GM19467 (cell line): ENCODE data around the gene TRIP11.
A peak's percentile ranks its signal among the peaks of the same experiment; 100 is the strongest.
"Not testable (repeated sequence)": the region's sequence is repeated elsewhere in the genome, so short reads cannot be mapped to it uniquely, and the experiment has no call there.

Experiments used
- ATAC-seq: cut with Tn5 transposase; IDR thresholded peaks from one replicate; pipeline ENCODE4 v1.9.1; 2021; ENCODE audit warnings: mild to moderate bottlenecking, moderate library complexity; ENCODE audit not compliant: unreplicated experiment

TRIP11 gene

GRCh38 chr14:92039719-92040430, at the start of gene TRIP11:
Gene TRIP11, minus strand, starts transcription at chr14:92040059. Its CDS starts 374 bp downstream, at chr14:92039685.
- peak; percentile 95 for ATAC-seq

- ATAC-seq, result no peak
Observed at GRCh38 chr14:92088494-92088893, 48.6 kb upstream of the TRIP11 start.

DNA sequence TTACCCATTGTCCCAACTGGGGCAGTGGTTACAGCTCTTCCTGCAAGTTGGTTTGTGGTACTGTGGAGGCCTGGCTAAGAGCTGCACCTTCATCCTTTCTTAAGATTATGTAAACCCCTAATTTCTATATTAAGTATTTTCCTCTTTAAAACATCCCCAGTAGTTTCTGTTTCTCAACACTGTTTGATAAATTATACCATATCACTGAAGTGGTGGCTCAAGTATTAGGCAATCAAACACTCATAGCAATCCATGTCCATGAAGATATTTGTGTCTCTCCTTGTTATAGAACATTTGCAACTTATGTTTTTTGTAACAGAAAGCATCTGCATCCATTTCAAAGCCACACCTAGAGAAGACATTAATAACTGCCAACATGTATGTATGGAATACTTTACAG, 34.7 kb upstream of the TRIP11 start:
- ATAC-seq, result no peak

DNA sequence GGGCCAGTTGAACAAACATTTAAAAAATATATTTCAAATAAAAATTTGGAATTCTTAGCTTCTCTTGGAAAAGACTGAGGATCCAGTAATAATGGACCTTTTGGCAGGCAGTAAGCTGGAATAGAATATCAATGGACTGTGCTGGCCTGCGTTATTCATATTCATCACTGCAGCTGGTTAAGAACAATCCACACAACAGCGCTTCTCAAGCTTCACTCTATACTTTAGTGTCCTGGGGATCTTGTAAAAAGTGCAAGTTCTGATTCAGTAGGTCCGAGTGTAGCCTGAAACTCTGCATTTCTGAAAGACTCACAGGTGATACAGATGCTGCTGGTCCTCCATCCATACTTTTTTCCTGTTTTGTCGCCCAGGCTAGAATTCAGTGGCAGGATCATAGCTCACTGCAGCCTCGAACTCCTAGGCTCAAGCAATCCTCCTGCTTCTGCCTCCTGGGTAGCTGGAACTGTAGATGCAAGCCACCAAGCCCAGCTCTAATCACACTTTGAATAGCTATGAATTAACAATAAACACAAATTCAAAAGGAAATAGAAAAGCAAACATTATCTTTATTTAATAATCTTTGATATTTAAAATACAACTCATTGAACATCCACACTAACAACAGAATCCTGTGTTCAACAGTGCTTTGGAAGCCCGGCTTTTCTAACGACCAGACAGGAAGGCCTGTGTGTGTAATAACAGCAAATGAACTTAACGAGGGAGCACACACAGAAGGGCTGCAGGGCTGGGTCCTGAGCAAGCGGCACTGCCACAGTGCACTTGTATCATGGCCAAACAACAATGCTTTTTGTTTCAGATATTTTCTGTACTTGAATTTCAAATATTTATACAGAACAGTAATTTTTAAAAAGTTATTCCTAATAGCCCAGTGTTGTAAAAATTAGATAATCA, 18.4 kb upstream of the TRIP11 start:
- ATAC-seq, result no peak

- ATAC-seq, result no peak
Observed at GRCh38 chr14:92049781-92050180, 9.9 kb upstream of the TRIP11 start.

DNA sequence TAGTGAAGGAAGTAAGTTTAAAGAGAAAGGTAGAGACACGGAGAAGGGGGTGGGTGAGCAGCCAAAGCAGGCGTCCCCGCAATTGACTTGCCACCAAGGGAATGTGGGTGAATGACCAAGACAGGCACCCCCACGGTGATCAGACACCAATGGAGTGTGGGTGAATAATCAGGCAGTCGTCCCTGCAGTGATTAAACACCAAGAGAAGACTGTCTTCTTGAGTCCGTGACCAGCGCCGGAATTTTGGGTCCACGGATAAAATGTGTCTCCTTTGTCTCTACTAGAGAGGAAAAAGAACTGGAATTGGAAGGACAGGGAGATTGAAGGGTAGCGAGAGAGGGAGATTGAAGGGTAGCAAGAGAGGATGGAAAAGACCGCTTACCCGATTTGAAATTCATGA, 9.4 kb upstream of the TRIP11 start:
- ATAC-seq, result not testable (repeated sequence)

GRCh38 chr14:92045904-92046303, 6.0 kb upstream of the TRIP11 start:
- ATAC-seq, result not testable (repeated sequence)

DNA sequence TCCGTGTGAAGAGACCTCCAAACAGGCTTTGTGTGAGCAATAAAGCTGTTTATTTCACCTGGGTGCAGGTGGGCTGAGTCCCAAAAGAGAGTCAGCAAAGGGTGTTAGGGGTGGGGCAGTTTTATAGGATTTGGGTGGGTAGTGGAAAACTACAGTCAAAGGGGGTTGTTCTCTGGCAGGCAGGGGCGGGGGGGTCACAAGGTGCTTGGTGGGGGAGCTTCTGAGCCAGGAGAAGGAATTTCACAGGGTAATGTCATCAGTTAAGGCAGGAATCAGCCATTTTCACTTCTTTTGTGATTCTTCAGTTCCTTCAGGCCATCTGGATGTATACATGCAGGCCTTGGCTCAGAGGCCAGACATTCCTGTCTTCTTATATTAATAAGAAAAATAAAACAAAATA, 1.9 kb upstream of the TRIP11 start:
- not testable (repeated sequence) for ATAC-seq

GRCh38 chr14:92041203-92041602, 1.3 kb upstream of the TRIP11 start:
- no peak for ATAC-seq

DNA sequence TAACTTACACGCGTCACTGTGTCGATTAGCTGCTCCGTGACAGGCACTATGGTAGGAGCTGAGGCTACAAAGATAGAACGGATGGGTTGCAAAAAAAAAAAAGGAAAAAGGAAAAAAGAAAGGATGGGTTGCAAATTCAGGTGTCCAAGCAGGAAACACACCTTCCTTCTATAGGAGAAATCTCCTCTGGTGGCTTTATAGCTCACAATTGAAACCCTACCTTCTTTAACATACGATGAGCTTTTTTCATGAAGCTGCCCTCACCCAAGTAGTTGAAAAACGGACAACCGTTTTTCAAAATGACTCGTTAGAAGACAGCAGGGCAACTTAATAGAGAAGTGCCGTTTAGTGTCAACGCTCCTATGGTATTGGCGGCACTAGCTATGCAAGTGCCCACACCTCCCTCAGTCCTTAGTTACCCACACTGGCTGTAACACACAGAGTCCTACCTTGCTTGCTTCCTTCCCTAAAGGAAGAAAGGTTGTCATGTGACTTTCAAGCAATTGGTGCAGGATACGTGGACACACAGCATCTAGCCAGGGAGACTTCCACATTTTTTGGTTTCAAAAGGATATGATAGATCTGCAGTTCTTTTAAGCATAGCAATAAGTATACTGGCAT, 682 bp upstream of the TRIP11 start:
- peak; percentile 20 for ATAC-seq

DNA sequence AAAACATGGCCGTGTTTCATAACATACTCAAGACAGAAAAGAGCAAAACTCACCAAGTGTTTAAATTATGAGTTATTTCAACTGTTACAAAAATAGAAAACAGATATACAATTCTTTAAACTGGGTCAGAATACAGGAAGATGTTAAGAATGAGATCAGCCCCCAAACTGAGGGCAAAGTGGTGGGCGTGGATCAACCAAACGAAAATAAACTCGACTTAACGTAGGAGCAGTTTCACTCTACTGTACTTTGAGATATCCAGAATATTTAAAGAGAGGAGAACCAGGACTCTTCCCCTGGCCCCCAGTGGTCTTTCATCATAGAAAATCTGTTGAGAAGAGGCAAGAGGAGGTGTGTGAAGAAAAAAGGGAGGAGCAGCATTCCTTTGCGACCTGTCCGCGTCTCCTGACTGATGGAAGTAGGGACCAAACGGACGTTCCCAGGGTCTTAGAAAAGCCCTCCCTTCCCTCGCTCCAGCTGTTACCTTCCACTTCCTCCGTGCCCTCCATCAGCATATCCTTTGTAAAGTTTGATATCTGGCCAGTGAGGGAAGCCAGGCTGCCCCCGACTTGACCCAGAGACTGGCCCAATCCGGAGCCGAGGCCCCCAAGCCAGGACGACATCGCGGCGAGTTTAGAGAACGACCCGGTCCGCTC, 668 bp downstream of the TRIP11 start:
- peak; percentile 16 for ATAC-seq

- no peak for ATAC-seq
Observed at GRCh38 chr14:92037989-92038388, 1.9 kb downstream of the TRIP11 start.

DNA sequence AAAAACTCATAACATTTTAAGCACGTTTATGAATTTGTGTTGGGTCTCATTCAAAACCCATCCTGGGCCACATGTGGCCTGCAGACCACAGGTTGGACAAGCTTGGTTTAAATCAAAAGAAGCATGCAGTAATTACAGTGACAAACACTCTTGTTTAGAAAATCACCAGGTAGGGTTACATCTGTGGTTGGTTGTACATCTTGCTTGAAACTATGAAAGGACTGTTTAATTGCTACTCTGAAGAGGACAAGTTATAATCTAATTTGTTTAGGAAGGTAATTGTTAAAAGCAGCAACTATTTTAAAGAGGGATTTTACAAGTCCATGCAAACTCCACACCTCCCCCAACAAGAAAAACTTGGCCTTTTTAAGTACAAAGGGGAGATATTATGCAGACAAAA, 4.0 kb downstream of the TRIP11 start:
- no peak for ATAC-seq

DNA sequence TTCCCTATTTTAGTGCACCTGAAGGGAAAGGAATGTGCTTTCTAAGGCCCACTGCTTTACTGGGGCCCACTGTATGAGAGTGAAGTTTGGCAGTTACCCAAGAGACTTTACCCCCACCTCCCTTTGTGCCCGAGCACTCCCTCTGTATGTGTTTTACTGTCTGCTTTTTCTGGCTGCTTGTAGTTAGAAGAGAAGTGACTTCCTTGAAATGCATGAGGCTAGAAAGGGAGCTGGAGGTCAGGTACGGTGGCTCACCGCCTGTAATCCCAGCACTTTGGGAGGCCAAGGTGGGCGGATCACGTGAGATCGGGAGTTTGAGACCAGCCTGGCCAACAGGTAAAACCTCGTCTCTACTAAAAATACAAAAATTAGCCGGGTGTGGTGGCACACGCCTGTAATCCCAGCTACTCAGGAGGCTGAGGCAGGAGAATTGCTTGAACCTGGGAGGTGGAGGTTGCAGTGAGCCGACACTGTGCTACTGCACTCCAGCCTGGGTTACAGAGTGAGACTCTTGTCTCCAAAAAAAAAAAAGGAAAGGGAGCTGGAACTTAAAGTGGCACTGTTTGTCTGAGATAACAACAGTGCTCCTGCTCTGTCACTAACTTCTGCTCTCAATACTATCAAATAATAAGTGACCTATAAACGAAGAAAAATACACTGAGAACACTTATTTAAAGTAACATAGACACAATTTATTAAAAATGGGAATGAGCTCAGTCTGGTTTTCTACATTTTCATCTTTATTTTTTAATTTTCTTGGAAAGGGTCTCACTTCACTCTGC, 5.8 kb downstream of the TRIP11 start:
- no peak for ATAC-seq

GRCh38 chr14:92033433-92033832, 6.4 kb downstream of the TRIP11 start:
- ATAC-seq, result no peak

- no peak for ATAC-seq
Observed at GRCh38 chr14:92026548-92027190, 13.2 kb downstream of the TRIP11 start.

DNA sequence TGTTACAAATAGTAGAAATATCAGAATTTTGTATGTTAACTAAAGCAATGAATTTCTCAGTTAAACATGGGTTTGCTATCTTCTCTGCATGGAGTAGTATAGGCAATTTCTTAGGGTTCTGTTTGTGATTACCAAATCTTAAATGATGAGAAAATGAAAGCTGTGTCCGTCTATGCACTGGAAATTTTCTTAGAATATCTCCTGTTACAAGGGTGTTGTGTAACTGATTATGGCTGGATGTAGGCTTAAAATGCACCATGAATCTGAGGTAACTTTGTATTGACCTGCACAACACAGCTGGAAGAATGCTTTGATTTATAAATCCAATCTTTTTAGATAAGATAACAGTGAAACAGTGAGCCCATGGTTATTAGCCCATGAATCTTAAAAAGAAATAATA, 17.8 kb downstream of the TRIP11 start:
- ATAC-seq, result no peak

DNA sequence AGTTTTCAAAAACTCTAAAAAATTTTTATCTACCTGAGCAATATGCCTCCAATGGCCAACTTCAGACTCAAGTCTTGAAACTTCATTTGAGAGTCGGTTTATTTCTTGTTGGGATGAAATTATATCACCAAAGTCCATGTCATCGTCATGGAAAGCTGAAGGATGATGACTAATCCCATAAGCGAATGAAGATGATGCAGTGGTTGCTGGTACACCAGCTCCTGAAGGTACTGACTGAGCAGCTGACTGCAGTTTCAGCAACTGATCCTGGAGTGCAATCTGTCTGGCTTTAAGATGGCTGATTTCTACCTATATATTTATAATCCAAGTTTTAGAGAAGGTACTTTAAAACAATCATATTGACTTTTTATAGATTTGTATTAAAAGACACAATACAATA, 18.3 kb downstream of the TRIP11 start:
- ATAC-seq, result no peak

DNA sequence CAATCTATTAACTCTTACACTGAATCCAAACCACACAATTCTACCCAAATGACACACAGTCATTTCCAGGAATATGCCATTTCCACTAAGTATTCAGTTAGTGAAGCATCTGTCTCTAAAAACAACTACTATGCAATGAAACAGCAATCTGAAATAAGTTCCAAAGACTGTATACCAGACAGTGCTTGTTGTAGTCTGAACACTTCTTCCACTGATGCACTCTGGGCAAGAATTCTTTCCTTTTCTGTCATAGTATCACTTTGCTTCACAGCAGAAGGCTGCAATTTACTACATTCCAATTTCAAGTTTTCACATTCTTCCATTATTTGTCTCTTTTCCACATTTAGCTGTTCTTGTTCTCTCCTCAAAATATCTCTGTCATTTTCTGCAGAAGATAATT, 25.8 kb downstream of the TRIP11 start:
- no peak for ATAC-seq
